HCT116 (cell line): ENCODE data around the gene ZFP57. TPM values are rescaled to one million over a fixed set of nuclear protein-coding genes. Genes with fewer than 3 reads are reported as not detected.

ENCODE experiments used
- ATAC-seq: fragments of 200-7000 bp; cut with Tn5 transposase; 2 replicates; pipeline ENCODE4 v1.9.1; 2020; ENCODE audit warnings: mild to moderate bottlenecking, moderate library complexity
- BruUV-seq: library from RNA; stranded (reverse); fragments of 400-500 nt; replicated peaks from 2 replicates; lab custom pipeline; 2021; lab: Mats Ljungman, UMichigan
- CTCF ChIA-PET: fragments of 300-600 bp; sonication (Branson Sonifier 250); formaldehyde crosslinking; loops from one replicate; lab custom pipeline; 2021; ENCODE audit warnings: antibody characterized with exemption; lab: Charles Lee
- POLR2A ChIA-PET: fragments of 300-600, 350-600 bp; sonication (Branson Sonifier 250); formaldehyde crosslinking; loops from one replicate; lab custom pipeline; 2021; ENCODE audit warnings: antibody characterized with exemption; lab: Charles Lee
- RAD21 ChIA-PET, 2 experiments: fragments of 300-600 bp; sonication (Branson Sonifier 250); formaldehyde crosslinking; loops; one replicate each; lab custom pipeline; 2023; ENCODE audit warnings: low total read pairs in 2 of 2; ENCODE audit not compliant: uncharacterized antibody in 2 of 2, unreplicated experiment in 2 of 2, low non-redundant PET in 1 of 2; lab: Charles Lee
- DNase-seq: peaks from one replicate; pipeline ENCODE4 v3.0.0-alpha.2; 2010; ENCODE audit warnings: low read depth, low spot score
- H2AFZ ChIP-seq: fragments of 200-600 bp; shearing (Covaris generic), sonication (generic); 2 replicates; pipeline ENCODE4 v1.6.1; 2017; ENCODE audit warnings: low read depth, mixed run types, mixed read lengths, antibody characterized with exemption, low read length; ENCODE audit not compliant: poor library complexity, severe bottlenecking
- H3K27ac ChIP-seq: 2 replicates; pipeline ENCODE4 v1.5.1; 2012; ENCODE audit warnings: low read depth, low read length
- H3K27me3 ChIP-seq: fragments of 200-600 bp; sonication (generic); 2 replicates; pipeline ENCODE4 v1.6.1; 2016; ENCODE audit warnings: mixed run types, low read length, mixed read lengths; ENCODE audit not compliant: insufficient read depth
- H3K36me3 ChIP-seq, 2 experiments: fragments of 200-500 bp in 1 of 2; fragments of 200-600 bp in 1 of 2; sonication (Bioruptor generic) in 1 of 2; sonication (generic) in 1 of 2; 2 replicates each; pipeline versions ENCODE4 v1.5.1 to v1.6.1; 2014 to 2016; ENCODE audit warnings: low read length in 2 of 2, inconsistent platforms in 1 of 2, mixed read lengths in 1 of 2, mixed run types in 1 of 2; ENCODE audit not compliant: insufficient read depth in 2 of 2, control insufficient read depth in 1 of 2
- H3K4me1 ChIP-seq, 2 experiments: fragments of 200-600 bp in 1 of 2; sonication (generic) in 1 of 2; 2 replicates each; pipeline versions ENCODE4 v1.5.1 to v1.6.1; 2012 to 2017; ENCODE audit warnings: low read length in 2 of 2, inconsistent platforms in 1 of 2, mild to moderate bottlenecking in 1 of 2, mixed read lengths in 1 of 2, mixed run types in 1 of 2, moderate library complexity in 1 of 2; ENCODE audit not compliant: insufficient read depth in 2 of 2, control insufficient read depth in 1 of 2
- H3K4me2 ChIP-seq: fragments of 200-600 bp; sonication (generic); 2 replicates; pipeline ENCODE4 v1.6.1; 2017; ENCODE audit warnings: mixed run types, low read length, mixed read lengths
- H3K4me3 ChIP-seq, 2 experiments: fragments of 200-600 bp in 1 of 2; sonication (generic) in 1 of 2; replicated peaks in 1 of 2; 2 replicates each; pipeline ENCODE4 v1.5.1; 2011 to 2016; ENCODE audit warnings: low read length in 2 of 2, control low read depth in 1 of 2, low read depth in 1 of 2, mild to moderate bottlenecking in 1 of 2, mixed read lengths in 1 of 2, mixed run types in 1 of 2
- H3K79me2 ChIP-seq: fragments of 200-600 bp; sonication (generic); 2 replicates; pipeline ENCODE4 v1.6.1; 2017; ENCODE audit warnings: mild to moderate bottlenecking, mixed run types, low read length, moderate library complexity, mixed read lengths; ENCODE audit not compliant: insufficient read depth
- H3K9ac ChIP-seq: fragments of 200-600 bp; sonication (generic); 2 replicates; pipeline ENCODE4 v1.6.1; 2016; ENCODE audit warnings: low read length, mixed read lengths
- H3K9me2 ChIP-seq: fragments of 200-600 bp; sonication (generic), shearing (Covaris generic); 2 replicates; pipeline ENCODE4 v1.6.1; 2017; ENCODE audit warnings: mixed run types, mild to moderate bottlenecking, moderate library complexity; ENCODE audit not compliant: insufficient read depth
- H3K9me3 ChIP-seq, 2 experiments: fragments of 200-500 bp in 1 of 2; fragments of 200-600 bp in 1 of 2; sonication (Bioruptor generic) in 1 of 2; sonication (generic) in 1 of 2; 2 replicates each; pipeline ENCODE4 v1.6.1; 2014 to 2017; ENCODE audit warnings: low read length in 2 of 2, mixed read lengths in 2 of 2, inconsistent platforms in 1 of 2, low read depth in 1 of 2, mild to moderate bottlenecking in 1 of 2, mixed run types in 1 of 2, moderate library complexity in 1 of 2; ENCODE audit not compliant: control insufficient read depth in 1 of 2, insufficient read depth in 1 of 2
- H4K20me1 ChIP-seq: fragments of 200-600 bp; sonication (generic), shearing (Covaris generic); 2 replicates; pipeline ENCODE4 v1.6.1; 2017; ENCODE audit warnings: mixed run types, mild to moderate bottlenecking, moderate library complexity; ENCODE audit not compliant: insufficient read depth
- CBX3 ChIP-seq: IDR thresholded peaks from 2 replicates; pipeline ENCODE4 v1.6.1; 2012; ENCODE audit warnings: low read depth
- CEBPB ChIP-seq: IDR thresholded peaks from 2 replicates; pipeline ENCODE4 v1.6.1; 2012; ENCODE audit warnings: low read depth
- ELF1 ChIP-seq: IDR thresholded peaks from 2 replicates; pipeline ENCODE4 v1.6.1; 2012; ENCODE audit warnings: low read depth, borderline replicate concordance
- EZH2 ChIP-seq: fragments of 200-600 bp; sonication (generic); IDR thresholded peaks from 2 replicates; pipeline ENCODE4 v1.6.1; 2017; ENCODE audit warnings: antibody characterized with exemption, mixed run types
- FOSL1 ChIP-seq: IDR thresholded peaks from 2 replicates; pipeline ENCODE4 v1.6.1; 2012; ENCODE audit warnings: low read depth
- JUND ChIP-seq: IDR thresholded peaks from 2 replicates; pipeline ENCODE4 v1.6.1; 2012
- SIN3A ChIP-seq: IDR thresholded peaks from 2 replicates; pipeline ENCODE4 v1.6.1; 2012; ENCODE audit warnings: low read depth
- SP1 ChIP-seq: IDR thresholded peaks from 2 replicates; pipeline ENCODE4 v1.6.1; 2012; ENCODE audit warnings: low read depth
- TCF7L2 ChIP-seq: IDR thresholded peaks from 2 replicates; pipeline ENCODE4 v1.7.0; 2011; ENCODE audit warnings: borderline replicate concordance, inconsistent platforms; ENCODE audit not compliant: insufficient read depth, insufficient read length; ENCODE audit errors: extremely low read depth
- ZFX ChIP-seq: fragments of 450-650 bp; IDR thresholded peaks from 2 replicates; pipeline ENCODE4 v1.6.1; 2017
- intact Hi-C: fragments of 100-400 bp; cut with micrococcal nuclease; formaldehyde crosslinking; loops from 2 replicates; pipeline ENCODE4 v1.10.0; 2022
- total RNA-seq: library from RNA; stranded (reverse); gene quantifications from one replicate; pipeline ENCODE4 v1.2.1, GENCODE V29; 2021; ENCODE audit not compliant: unreplicated experiment
- TF ChIP-seq, protein P1 (sequence below): IDR thresholded peaks from 2 replicates; pipeline ENCODE4 v1.6.1; 2011; ENCODE audit warnings: mild to moderate bottlenecking, low read length, moderate library complexity; ENCODE audit not compliant: insufficient replicate concordance; ENCODE audit errors: extremely low read depth

ZFP57 gene
- total RNA-seq, 1 experiment from 2014 or later = not detected

DNA sequence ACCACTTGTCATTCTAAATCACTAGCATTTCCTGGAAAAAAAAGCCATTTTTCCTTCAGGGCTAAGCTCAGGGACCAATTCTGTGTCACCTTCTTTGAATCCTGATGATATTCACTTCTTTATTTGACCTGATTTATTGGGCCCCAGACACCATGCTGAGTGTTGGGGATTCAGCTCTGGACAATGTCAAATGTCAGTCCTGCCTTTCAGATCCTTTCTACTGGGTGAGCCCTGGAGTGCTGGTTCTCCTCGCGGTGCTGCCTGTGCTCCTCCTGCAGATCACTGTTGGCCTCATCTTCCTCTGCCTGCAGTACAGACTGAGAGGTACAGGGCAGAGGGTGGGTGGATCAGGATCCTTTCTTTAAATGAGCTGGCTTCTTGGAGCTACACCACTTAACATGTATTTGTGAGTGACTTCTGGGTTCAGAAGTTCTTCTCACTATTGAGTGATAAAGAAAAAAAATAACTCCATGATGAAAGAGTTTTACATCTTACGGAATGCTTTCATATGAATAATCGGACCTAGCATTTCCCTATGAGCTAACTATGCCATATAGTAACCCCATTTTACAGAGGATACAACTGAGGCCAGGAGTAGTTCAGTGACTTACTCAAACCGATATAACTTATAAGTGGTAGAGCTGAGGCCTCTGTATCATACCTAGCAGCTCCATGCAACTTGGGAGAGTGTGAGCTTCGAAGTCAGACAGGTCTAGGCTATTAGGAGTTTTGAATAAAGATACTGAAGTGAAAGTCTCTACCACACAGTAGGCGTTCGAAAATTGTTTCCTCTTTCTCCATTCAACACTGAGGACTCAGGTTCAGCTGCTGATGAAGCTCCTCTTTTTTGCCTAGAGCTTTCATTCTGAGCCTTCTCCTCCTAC, 14.8 kb downstream of the ZFP57 start (continued):
- TF ChIP-seq, protein P1, sequence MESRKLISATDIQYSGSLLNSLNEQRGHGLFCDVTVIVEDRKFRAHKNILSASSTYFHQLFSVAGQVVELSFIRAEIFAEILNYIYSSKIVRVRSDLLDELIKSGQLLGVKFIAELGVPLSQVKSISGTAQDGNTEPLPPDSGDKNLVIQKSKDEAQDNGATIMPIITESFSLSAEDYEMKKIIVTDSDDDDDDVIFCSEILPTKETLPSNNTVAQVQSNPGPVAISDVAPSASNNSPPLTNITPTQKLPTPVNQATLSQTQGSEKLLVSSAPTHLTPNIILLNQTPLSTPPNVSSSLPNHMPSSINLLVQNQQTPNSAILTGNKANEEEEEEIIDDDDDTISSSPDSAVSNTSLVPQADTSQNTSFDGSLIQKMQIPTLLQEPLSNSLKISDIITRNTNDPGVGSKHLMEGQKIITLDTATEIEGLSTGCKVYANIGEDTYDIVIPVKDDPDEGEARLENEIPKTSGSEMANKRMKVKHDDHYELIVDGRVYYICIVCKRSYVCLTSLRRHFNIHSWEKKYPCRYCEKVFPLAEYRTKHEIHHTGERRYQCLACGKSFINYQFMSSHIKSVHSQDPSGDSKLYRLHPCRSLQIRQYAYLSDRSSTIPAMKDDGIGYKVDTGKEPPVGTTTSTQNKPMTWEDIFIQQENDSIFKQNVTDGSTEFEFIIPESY = no peak
- no peak for TF ChIP-seq ELF1
- TF ChIP-seq CEBPB = no peak
- TF ChIP-seq EZH2 = no peak
- TF ChIP-seq CBX3 = no peak
- no peak for TF ChIP-seq SIN3A
- TF ChIP-seq FOSL1 = no peak
- TF ChIP-seq TCF7L2 = no peak

DNA sequence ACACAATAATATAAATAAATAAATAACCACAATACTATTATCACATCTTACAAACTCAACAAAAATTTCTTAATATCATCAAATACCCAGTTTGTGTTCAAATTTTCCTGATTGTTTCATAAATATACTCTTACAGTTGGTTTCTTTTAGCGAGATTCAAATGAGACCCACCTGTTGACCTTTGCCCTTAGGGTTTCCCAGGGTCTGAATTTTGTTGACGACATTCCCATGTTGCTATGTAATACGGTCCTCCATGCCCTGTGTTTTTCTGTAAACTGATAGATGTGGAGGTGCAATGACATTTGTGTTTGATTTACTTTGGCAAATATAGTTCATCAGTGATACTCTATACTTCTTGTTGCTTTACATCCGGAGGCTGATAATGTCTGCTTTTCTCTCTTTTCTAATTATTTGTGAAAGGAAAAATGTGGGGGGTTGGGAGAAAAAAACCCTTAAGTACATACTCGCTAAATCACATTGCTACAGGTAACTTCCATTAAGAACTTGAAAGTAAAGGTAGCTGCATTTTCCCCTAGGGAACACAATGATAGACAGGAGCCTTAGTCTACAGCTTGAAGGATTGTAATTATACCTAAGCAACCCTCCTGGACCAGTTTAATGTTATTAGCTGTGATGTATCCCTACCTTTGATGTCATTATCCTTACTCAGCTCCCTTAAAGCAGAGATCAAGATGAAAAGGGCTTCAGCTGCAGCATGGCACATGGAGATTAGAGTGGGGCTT, 17.5 kb downstream of the ZFP57 start:
- RAD21 ChIA-PET = no interaction called here
- no peak overlapping the region for H3K9ac ChIP-seq
- no TSS peak for BruUV-seq

More for the DNA sequence above, 17.5 kb downstream of the ZFP57 start:
- ATAC-seq = no peak
- CTCF ChIA-PET = interaction anchor here (1.2 to 6.9 kb wide), 2 partner anchors 9 to 33 kb away, joined by 3 to 70 read pairs; no protein-coding TSS in a partner anchor
- no peaks in the 10 kb centered on the region for H3K9me3 ChIP-seq
- no peak for DNase-seq
- no peaks in the 10 kb centered on the region for H3K36me3 ChIP-seq
- intact Hi-C loops = no loop called here
- H3K79me2 ChIP-seq = no peaks in the 10 kb centered on the region
- H3K4me3 ChIP-seq = no peak overlapping the region
- TF ChIP-seq SP1 (no peak), JUND (no peak), ZFX (no peak), EZH2 (no peak)
- TF ChIP-seq, protein P1 = no peak
- TF ChIP-seq, all 23 proteins: peak for 0
- Histone ChIP-seq H3K4me1 (no peaks in the 10 kb centered on the region), H2AFZ (no peak overlapping the region), H3K27ac (no peak overlapping the region), H3K4me2 (no peak overlapping the region), H4K20me1 (no peaks in the 10 kb centered on the region), H3K9me2 (no peaks in the 10 kb centered on the region), H3K27me3 (no peaks in the 10 kb centered on the region)
- POLR2A ChIA-PET = interaction anchor here (0.8 kb wide), 1 partner anchor 10 kb away, joined by 3 read pairs; no protein-coding TSS in a partner anchor
